ENCODE results near the gene PCDHAC2.

PCDHAC2 gene

GRCh38 chr5:140989254-140990020 lies 23.2 kb downstream of the PCDHAC2 start:
- no peak for DNase-seq

- DNase-seq: no peak
Observed at GRCh38 chr5:140992828-140993227, 26.6 kb downstream of the PCDHAC2 start.

DNA sequence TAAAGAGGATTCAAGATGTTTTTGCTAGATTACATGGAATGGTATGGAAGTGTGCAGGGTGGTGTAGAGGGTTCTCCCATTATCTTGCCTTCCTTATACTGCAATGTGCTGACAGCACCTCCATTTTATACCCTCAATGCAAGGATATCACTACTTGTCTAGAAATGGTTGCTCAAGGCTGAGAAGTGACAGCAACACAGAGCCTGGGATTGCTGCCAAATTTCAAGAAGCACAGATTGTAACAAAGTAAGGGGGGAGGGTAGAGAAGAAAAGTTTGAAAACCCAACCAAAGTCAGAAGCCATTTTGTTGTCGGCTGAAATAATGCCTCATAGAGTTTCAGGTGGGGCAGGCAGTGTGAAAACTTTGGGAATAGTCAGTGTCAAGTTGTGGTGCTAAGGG lies 29.8 kb downstream of the PCDHAC2 start:
- DNase-seq: peak; percentile 1

DNA sequence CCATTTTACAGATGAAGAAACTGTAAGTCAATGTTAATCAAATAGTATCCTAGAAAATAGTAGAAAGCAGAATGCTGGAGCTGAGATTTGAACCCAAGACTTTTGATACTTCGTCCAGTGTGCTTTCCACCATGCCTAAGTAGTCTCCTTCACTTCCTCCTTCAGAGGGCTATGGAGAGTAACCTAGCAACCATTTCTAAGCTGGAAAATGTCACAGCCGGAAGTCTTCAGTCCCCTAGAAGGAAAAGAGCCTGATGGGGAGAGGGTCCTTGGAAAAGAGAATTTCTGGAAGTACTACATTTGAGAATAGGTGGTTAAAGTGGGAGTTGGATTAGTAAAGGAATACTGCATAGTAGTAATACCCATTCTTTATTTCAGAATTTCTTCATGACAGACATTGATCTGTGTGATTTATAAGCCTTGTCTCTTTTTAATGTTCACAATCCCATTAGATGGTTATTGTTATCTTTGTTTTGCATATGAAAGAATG lies 32.7 kb downstream of the PCDHAC2 start:
- no peak for DNase-seq

DNA sequence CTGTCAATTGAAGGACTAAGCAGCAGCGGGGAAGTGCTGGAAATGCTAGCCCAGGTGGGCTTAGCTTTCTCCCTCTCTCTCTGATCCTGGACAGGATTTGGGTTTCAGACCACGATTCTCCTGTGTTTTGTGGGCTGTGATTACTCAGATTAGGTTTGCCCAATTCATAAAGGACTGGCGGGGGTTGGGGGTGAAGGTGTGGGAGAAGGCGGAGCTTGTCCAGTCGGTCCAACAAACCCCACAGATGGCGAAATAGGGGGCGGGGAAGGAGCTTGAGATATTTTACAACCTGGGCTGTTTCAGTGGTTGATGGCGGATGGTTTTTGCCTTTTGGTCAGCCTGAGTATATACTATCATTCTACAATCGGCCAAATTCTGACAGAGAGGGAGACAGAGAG lies 35.2 kb downstream of the PCDHAC2 start:
- peak; percentile 48 for DNase-seq

GRCh38 chr5:141001844-141002604 lies 35.7 kb downstream of the PCDHAC2 start:
- peak; percentile 44 for DNase-seq

GRCh38 chr5:141002605-141002965 lies 36.3 kb downstream of the PCDHAC2 start:
- no peak for DNase-seq

- DNase-seq: peak; percentile 11
Observed at GRCh38 chr5:141003031-141003430, 36.8 kb downstream of the PCDHAC2 start.

- DNase-seq: peak; percentile 75
Observed at GRCh38 chr5:141003791-141004611, 37.7 kb downstream of the PCDHAC2 start.

GRCh38 chr5:141007791-141008190 lies 41.5 kb downstream of the PCDHAC2 start:
- DNase-seq: no peak

DNA sequence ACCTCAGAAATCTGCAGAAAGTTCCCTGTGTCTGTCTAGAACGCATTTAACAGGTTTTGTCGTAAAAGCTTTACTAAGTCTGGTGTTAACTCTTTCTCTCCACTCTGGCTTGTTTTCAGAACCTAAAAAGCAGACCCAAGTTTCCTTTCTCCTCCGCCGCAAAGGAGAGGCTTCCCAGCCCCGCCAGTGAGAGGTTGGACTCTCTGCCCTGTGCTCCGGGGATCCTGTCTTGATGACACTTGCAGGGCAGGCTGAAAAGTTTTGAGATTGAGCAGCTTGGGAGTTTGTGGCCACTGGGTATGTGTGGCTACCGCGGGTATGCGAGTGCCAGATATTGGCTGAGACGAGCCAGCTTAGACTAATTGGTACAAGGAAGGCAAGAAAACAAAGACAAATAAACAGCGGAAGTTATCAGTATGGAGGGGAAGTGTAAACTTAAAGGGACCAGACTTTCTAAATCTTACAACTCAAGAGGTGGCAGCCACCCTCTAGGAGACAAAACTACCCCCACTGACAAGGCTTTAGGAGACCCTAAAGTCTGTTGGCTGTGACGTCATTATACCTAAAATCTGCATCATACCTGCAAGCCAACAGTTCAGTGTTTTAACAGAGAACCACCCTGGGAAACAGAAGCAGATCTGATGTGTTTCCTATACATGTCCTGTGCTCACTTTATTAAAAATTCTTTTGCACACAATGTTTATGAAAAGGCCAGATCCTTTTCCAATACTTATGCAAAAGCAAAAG lies 43.9 kb downstream of the PCDHAC2 start:
- no peak for DNase-seq

DNA sequence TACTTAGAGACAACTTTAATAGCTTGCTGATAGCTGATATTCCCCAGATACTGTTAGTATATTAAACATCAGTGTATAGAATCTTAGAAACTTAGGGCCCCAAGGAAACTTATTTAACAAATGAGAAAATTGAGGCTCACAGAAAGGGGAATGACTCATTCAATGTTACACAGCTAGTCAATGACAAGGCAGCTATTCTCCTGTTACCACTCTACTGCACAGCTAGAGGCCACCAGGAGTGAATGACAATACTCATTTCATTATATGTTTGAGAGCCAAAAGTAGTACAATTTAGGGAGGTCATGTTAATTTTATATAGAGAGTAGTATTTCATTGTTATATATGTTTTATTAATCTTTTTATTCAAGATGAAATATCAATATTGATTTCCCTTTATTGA lies 51.7 kb downstream of the PCDHAC2 start:
- no peak for DNase-seq
